GM23338 (cell line): ENCODE measurements around the gene MKRN1. TPM values are rescaled to one million over a fixed set of nuclear protein-coding genes. Genes with fewer than 3 reads are reported as not detected.

Source experiments
- ATAC-seq: fragments of 200-7000 bp; cut with Tn5 transposase; 3 replicates; pipeline ENCODE4 v1.9.1; 2020
- DNase-seq: peaks from one replicate; pipeline ENCODE4 v3.0.0-alpha.2; 2015; ENCODE audit warnings: low spot score
- H2AFZ ChIP-seq: fragments of 200-600 bp; sonication (generic); 2 replicates; pipeline ENCODE4 v1.8.0; 2016; ENCODE audit warnings: antibody characterized with exemption, mild to moderate bottlenecking, moderate library complexity
- H3F3A ChIP-seq: fragments of 200-600 bp; sonication (generic); replicated peaks from 2 replicates; pipeline ENCODE4 v1.8.0; 2017; ENCODE audit warnings: antibody characterized with exemption, mixed run types, low read depth
- H3K27ac ChIP-seq: fragments of 200-600 bp; sonication (generic); 2 replicates; pipeline ENCODE4 v1.6.1; 2016; ENCODE audit warnings: low read depth
- H3K27me3 ChIP-seq: fragments of 200-600 bp; sonication (generic); 2 replicates; pipeline ENCODE4 v1.8.0; 2016; ENCODE audit warnings: mild to moderate bottlenecking, mixed run types, moderate library complexity; ENCODE audit not compliant: insufficient read depth
- H3K36me3 ChIP-seq: fragments of 200-600 bp; sonication (generic); 2 replicates; pipeline ENCODE4 v1.8.0; 2016; ENCODE audit warnings: mild to moderate bottlenecking; ENCODE audit not compliant: insufficient read depth
- H3K4me1 ChIP-seq: fragments of 200-600 bp; sonication (generic); 2 replicates; pipeline ENCODE4 v1.8.0; 2016; ENCODE audit warnings: mild to moderate bottlenecking, moderate library complexity; ENCODE audit not compliant: insufficient read depth
- H3K4me2 ChIP-seq: fragments of 200-600 bp; sonication (generic); 2 replicates; pipeline ENCODE4 v1.7.1; 2017; ENCODE audit warnings: mixed run types
- H3K4me3 ChIP-seq: fragments of 200-600 bp; sonication (generic); 2 replicates; pipeline ENCODE4 v1.6.1; 2016; ENCODE audit warnings: mixed run types
- H3K79me2 ChIP-seq: fragments of 200-600 bp; sonication (generic); replicated peaks from 2 replicates; pipeline ENCODE4 v1.8.0; 2017; ENCODE audit warnings: mild to moderate bottlenecking; ENCODE audit not compliant: insufficient read depth
- H3K9me2 ChIP-seq: fragments of 200-600 bp; sonication (generic); 2 replicates; pipeline ENCODE4 v1.8.0; 2017; ENCODE audit not compliant: insufficient read depth
- H4K20me1 ChIP-seq: fragments of 200-600 bp; sonication (generic); replicated peaks from 2 replicates; pipeline ENCODE4 v1.8.0; 2017; ENCODE audit warnings: mild to moderate bottlenecking; ENCODE audit not compliant: insufficient read depth
- H3K27ac Mint-ChIP-seq: 2 replicates; pipeline ENCODE4 v1.8.0; 2020; ENCODE audit warnings: inconsistent platforms, mild to moderate bottlenecking, moderate library complexity, mixed read lengths
- H3K27me3 Mint-ChIP-seq: 3 replicates; pipeline ENCODE4 v1.8.0; 2022; ENCODE audit warnings: low read depth, mild to moderate bottlenecking, moderate library complexity, mixed read lengths, inconsistent platforms; ENCODE audit not compliant: insufficient read depth, poor library complexity
- H3K36me3 Mint-ChIP-seq: 3 replicates; pipeline ENCODE4 v1.8.0; 2021; ENCODE audit warnings: low read depth, mild to moderate bottlenecking, inconsistent platforms, moderate library complexity, mixed read lengths
- H3K4me1 Mint-ChIP-seq: 3 replicates; pipeline ENCODE4 v1.8.0; 2020; ENCODE audit warnings: mild to moderate bottlenecking, inconsistent platforms, mixed read lengths
- H3K4me3 Mint-ChIP-seq: 3 replicates; pipeline ENCODE4 v1.8.0; 2021; ENCODE audit warnings: moderate library complexity, mild to moderate bottlenecking, inconsistent platforms, mixed read lengths
- H3K9me3 Mint-ChIP-seq: 3 replicates; pipeline ENCODE4 v1.8.0; 2020; ENCODE audit warnings: moderate library complexity, mild to moderate bottlenecking, inconsistent platforms, mixed read lengths
- CREB1 ChIP-seq: fragments of 250-450 bp; sonication (Bioruptor Pico); IDR thresholded peaks from 2 replicates; pipeline ENCODE4 v1.5.0; 2020; ENCODE audit warnings: low read depth, mild to moderate bottlenecking, moderate library complexity
- CTCF ChIP-seq, 2 experiments: fragments of 200-600 bp in 1 of 2; sonication (generic) in 1 of 2; conservative IDR thresholded peaks; 2 replicates each; pipeline versions ENCODE4 v1.5.1 to v1.6.1; 2016 to 2017; ENCODE audit warnings: antibody characterized with exemption in 2 of 2, low read depth in 2 of 2, mild to moderate bottlenecking in 2 of 2, moderate library complexity in 1 of 2
- JUNB ChIP-seq: IDR thresholded peaks from one replicate; pipeline ENCODE4 v1.6.1; 2016; ENCODE audit warnings: antibody characterized with exemption; ENCODE audit not compliant: unreplicated experiment
- NANOG ChIP-seq: IDR thresholded peaks from 2 replicates; pipeline ENCODE4 v1.6.1; 2016; ENCODE audit warnings: antibody characterized with exemption, borderline replicate concordance
- POLR2AphosphoS5 ChIP-seq: IDR thresholded peaks from 2 replicates; pipeline ENCODE4 v1.6.1; 2016; ENCODE audit warnings: antibody characterized with exemption, low read depth
- REST ChIP-seq: IDR thresholded peaks from one replicate; pipeline ENCODE4 v1.6.1; 2018; ENCODE audit warnings: antibody characterized with exemption; ENCODE audit not compliant: unreplicated experiment
- ZNF114 ChIP-seq: fragments of 250-450 bp; sonication (Bioruptor Pico); IDR thresholded peaks from 2 replicates; pipeline ENCODE4 v1.5.0; 2020; ENCODE audit warnings: mild to moderate bottlenecking, moderate library complexity
- ZNF462 ChIP-seq: fragments of 250-450 bp; sonication (Bioruptor Pico); IDR thresholded peaks from 2 replicates; pipeline ENCODE4 v1.5.0; 2020; ENCODE audit warnings: mild to moderate bottlenecking, moderate library complexity
- polyA plus RNA-seq: library from polyadenylated mRNA; unstranded; fragments of >200 nt; fragmentation: Nextera tagmentation; extraction: Ambion mirVana; gene quantifications from 2 replicates; pipeline ENCODE4 v1.2.1, GENCODE V29; 2016
- total RNA-seq: library from RNA; depleted of rRNA; stranded (reverse); fragments of >200 nt; shearing (Covaris generic); gene quantifications from 2 replicates; pipeline ENCODE4 v1.2.3, GENCODE V29; 2014

Gene MKRN1
- total and polyA plus RNA-seq, 2 experiments from 2014 or later = 65.0 to 86.8 TPM

GRCh38 chr7:140517546-140518369 is 38.5 kb upstream of the MKRN1 start:
- ATAC-seq = peak; percentile 94
- Mint-ChIP-seq H3K4me3 (no peak overlapping the region), H3K9me3 (no peaks in the 10 kb centered on the region; the same call in 2 of the 3 replicates)

More at GRCh38 chr7:140517546-140518369, 38.5 kb upstream of the MKRN1 start:
- Mint-ChIP-seq H3K27ac (peak overlapping the region; percentile 64; the same call in 1 of the 2 replicates), H3K27me3 (peaks cover 5% of the 10 kb centered on the region), H3K36me3 (0 out of 3 replicates have a peak, but pooled peaks cover 3% of the 10 kb centered on the region), H3K4me1 (peaks cover 15% of the 10 kb centered on the region)
- H4K20me1 ChIP-seq = no peaks in the 10 kb centered on the region
- no peak overlapping the region for H3K4me3 ChIP-seq
- H3K9me2 ChIP-seq = no peaks in the 10 kb centered on the region
- H3K79me2 ChIP-seq = no peaks in the 10 kb centered on the region
- no peaks in the 10 kb centered on the region for H3K27me3 ChIP-seq
- DNase-seq = peak; percentile 98
- H3K4me2 ChIP-seq = no peak overlapping the region
- TF ChIP-seq POLR2AphosphoS5 = no peak
- no peak for TF ChIP-seq JUNB
- no peak for TF ChIP-seq NANOG
- no peak for TF ChIP-seq ZNF462
- peak; percentile 78 to 99 for TF ChIP-seq CTCF (conservative IDR thresholded peaks at IDR 0.05; ENCODE audit: low read depth in 2 of 2)
- TF ChIP-seq ZNF114 (CRISPR knock-in tag) = no peak
- TF ChIP-seq CREB1 (CRISPR knock-in tag) = peak; percentile 60
- peak; percentile 12 for TF ChIP-seq REST
- no peaks in the 10 kb centered on the region for H3K36me3 ChIP-seq
- H2AFZ ChIP-seq = peak overlapping the region; percentile 80
- H3F3A ChIP-seq = 0 out of 2 replicates have a peak, but pooled peaks cover 5% of the 10 kb centered on the region
- no peak overlapping the region for H3K27ac ChIP-seq
- peaks cover 5% of the 10 kb centered on the region; the same call in 1 of the 2 replicates for H3K4me1 ChIP-seq
